Body of pancreas (tissue), 4 donors: Measurements from ENCODE around the gene RABEP1. TPM values are rescaled to one million over a fixed set of nuclear protein-coding genes. Genes with fewer than 3 reads are reported as not detected.

Experiments
- ATAC-seq: fragments of 150-250 bp; one replicate; pipeline ENCODE4 v1.9.1; 2016
- DNase-seq, 4 donors: peaks; one replicate each; pipeline ENCODE4 v3.0.0-alpha.2; 2019
- H3K27ac ChIP-seq, 4 donors: fragments of 200-600 bp; sonication (generic); 1 replicate in 3 of 4; 2 replicates in 1 of 4; pipeline versions ENCODE4 v1.5.1 to v1.6.1; 2016 to 2019; ENCODE audit warnings: mild to moderate bottlenecking in 1 of 4, mixed read lengths in 1 of 4, moderate library complexity in 1 of 4
- H3K27me3 ChIP-seq, 2 donors: fragments of 200-600 bp; sonication (generic); one replicate each; pipeline ENCODE4 v1.6.0; 2016; ENCODE audit warnings: mild to moderate bottlenecking in 1 of 2
- H3K36me3 ChIP-seq, 2 donors: fragments of 200-600 bp; sonication (generic); replicated peaks in 1 of 2; 2 replicates each; pipeline ENCODE4 v1.5.1; 2016; ENCODE audit warnings: low read depth in 2 of 2; ENCODE audit not compliant: insufficient read depth in 1 of 2
- H3K4me1 ChIP-seq: fragments of 200-600 bp; sonication (generic); one replicate; pipeline ENCODE4 v1.6.0; 2016
- H3K4me3 ChIP-seq, 2 donors: fragments of 200-600 bp; sonication (generic); 1 replicate in 1 of 2; 2 replicates in 1 of 2; pipeline ENCODE4 v1.5.1; 2016 to 2019
- H3K9me3 ChIP-seq, 3 donors: fragments of 200-600 bp; sonication (generic); 1 replicate in 2 of 3; 2 replicates in 1 of 3; pipeline ENCODE4 v1.5.1; 2016
- CTCF ChIP-seq, 7 experiments: fragments of 450-650 bp in 4 of 7; fragments of 200-600 bp in 3 of 7; sonication (generic) in 3 of 7; IDR thresholded peaks; one replicate each; pipeline ENCODE4 v1.5.1; 2016 to 2019; ENCODE audit warnings: antibody characterized with exemption in 7 of 7
- POLR2A ChIP-seq, 3 donors: fragments of 450-650 bp; IDR thresholded peaks; one replicate each; pipeline ENCODE4 v1.6.1; 2016; ENCODE audit warnings: antibody characterized with exemption in 3 of 3, mild to moderate bottlenecking in 2 of 3
- WGBS, 2 donors: methylation state at CpG; one replicate each; pipeline ENCODE4 v1.1.5; 2017; 5-methylcytosine and 5-hydroxymethylcytosine counted together
- intact Hi-C: fragments of 100-400 bp; cut with DNase I; formaldehyde crosslinking; loops from one replicate; pipeline ENCODE4 v1.15.1; 2023
- total RNA-seq, 2 donors: library from RNA; depleted of rRNA; stranded (reverse); fragments of >200 nt; gene quantifications; one replicate each; pipeline ENCODE4 v1.1.0, GENCODE V29; 2016

Gene RABEP1
- total RNA-seq, 2 donors from 2014 or later: 14.5 to 17.1 TPM

- Histone ChIP-seq H3K4me3 (no peak overlapping the region), H3K36me3 (no peaks in the 10 kb centered on the region), H3K9me3 (no peaks in the 10 kb centered on the region), H3K27me3 (no peaks in the 10 kb centered on the region), H3K27ac (no peak overlapping the region), H3K4me1 (no peaks in the 10 kb centered on the region)
- WGBS, 2 donors: 91 to 93% methylated on average over 5 of the region's 5 CpGs
- no peak for TF ChIP-seq CTCF (IDR thresholded peaks at IDR 0.05)
- no peak for TF ChIP-seq POLR2A (IDR thresholded peaks at IDR 0.05)
- intact Hi-C loops: loop anchor here (10.0 kb wide), 1 partner anchor 178 kb away; the partner anchor contains the start of gene C1QBP
- ATAC-seq (no peak), DNase-seq (no peak)
Observed at GRCh38 chr17:5257124-5257523, 25.0 kb upstream of the RABEP1 start.

- Histone ChIP-seq H3K27me3 (no peaks in the 10 kb centered on the region), H3K4me1 (peaks cover 5% of the 10 kb centered on the region), H3K36me3 (no peaks in the 10 kb centered on the region), H3K27ac (no peak overlapping the region), H3K9me3 (no peaks in the 10 kb centered on the region), H3K4me3 (no peak overlapping the region)
- WGBS, 2 donors: 57 to 71% methylated on average over 1 of the region's 1 CpG
- DNase-seq: no peak
- no peak for ATAC-seq
- intact Hi-C loops: no loop called here
- TF ChIP-seq CTCF (IDR thresholded peaks at IDR 0.05): no peak
- no peak for TF ChIP-seq POLR2A (IDR thresholded peaks at IDR 0.05)
Observed at GRCh38 chr17:5260542-5260941, 21.5 kb upstream of the RABEP1 start.

- no peak for DNase-seq
- Histone ChIP-seq H3K27ac (peak overlapping the region in 1 of 4 donors; percentile 1), H3K4me3 (no peak overlapping the region), H3K27me3 (no peaks in the 10 kb centered on the region), H3K9me3 (no peaks in the 10 kb centered on the region), H3K4me1 (peaks cover 5% of the 10 kb centered on the region), H3K36me3 (no peaks in the 10 kb centered on the region)
- WGBS, 2 donors: 14 to 22% methylated on average over 2 of the region's 2 CpGs
- intact Hi-C loops: no loop called here
- TF ChIP-seq POLR2A (IDR thresholded peaks at IDR 0.05): no peak
- TF ChIP-seq CTCF (IDR thresholded peaks at IDR 0.05): no peak
- ATAC-seq: no peak
Observed at GRCh38 chr17:5262416-5262991, 19.6 kb upstream of the RABEP1 start.

- Histone ChIP-seq H3K27me3 (no peaks in the 10 kb centered on the region), H3K36me3 (no peaks in the 10 kb centered on the region), H3K4me3 (no peak overlapping the region), H3K4me1 (peaks cover 5% of the 10 kb centered on the region), H3K27ac (no peak overlapping the region), H3K9me3 (no peaks in the 10 kb centered on the region)
- ATAC-seq (no peak), DNase-seq (no peak)
- no peak for TF ChIP-seq CTCF (IDR thresholded peaks at IDR 0.05)
- no peak for TF ChIP-seq POLR2A (IDR thresholded peaks at IDR 0.05)
- 79 to 84% methylated on average over 6 of the region's 6 CpGs for WGBS, 2 donors
- intact Hi-C loops: no loop called here
Observed at GRCh38 chr17:5263441-5263840, 18.6 kb upstream of the RABEP1 start.

- Histone ChIP-seq H3K4me3 (no peak overlapping the region), H3K27me3 (no peaks in the 10 kb centered on the region), H3K36me3 (no peaks in the 10 kb centered on the region), H3K9me3 (no peaks in the 10 kb centered on the region), H3K4me1 (peaks cover 5% of the 10 kb centered on the region), H3K27ac (no peak overlapping the region)
- no peak for ATAC-seq
- WGBS, 2 donors: 67 to 78% methylated on average over 3 of the region's 3 CpGs
- intact Hi-C loops: no loop called here
- DNase-seq: no peak
- TF ChIP-seq CTCF (IDR thresholded peaks at IDR 0.05): no peak
- no peak for TF ChIP-seq POLR2A (IDR thresholded peaks at IDR 0.05)
Observed at GRCh38 chr17:5264893-5265292, 17.2 kb upstream of the RABEP1 start.
